SK-N-SH treated with all-trans-retinoic acid at 6 μM for 48 hours (cell line): ENCODE measurements around the gene KHNYN.
"Not testable (repeated sequence)": the region's sequence is repeated elsewhere in the genome, so short reads cannot be mapped to it uniquely, and the experiment has no call there.

Experiments used
- ARNTL ChIP-seq: fragments of 450-650 bp; formaldehyde crosslinking; IDR thresholded peaks from 2 replicates; pipeline ENCODE4 v1.5.0; 2020; ENCODE audit warnings: low read depth, mild to moderate bottlenecking, moderate library complexity, borderline replicate concordance
- BACH2 ChIP-seq: fragments of 250-450 bp; sonication (Bioruptor Pico); IDR thresholded peaks from 2 replicates; pipeline ENCODE4 v1.9.0; 2021; ENCODE audit warnings: mild to moderate bottlenecking, borderline replicate concordance
- PPARA ChIP-seq: fragments of 250-450 bp; sonication (Bioruptor Pico); IDR thresholded peaks from 2 replicates; pipeline ENCODE4 v1.5.0; 2020; ENCODE audit warnings: mild to moderate bottlenecking, borderline replicate concordance
- TOX ChIP-seq: fragments of 250-450 bp; sonication (Bioruptor Pico); IDR thresholded peaks from 2 replicates; pipeline ENCODE4 v1.8.0; 2021; ENCODE audit warnings: mild to moderate bottlenecking, moderate library complexity, borderline replicate concordance
- TSHZ2 ChIP-seq: fragments of 250-450 bp; sonication (Bioruptor Pico); IDR thresholded peaks from 2 replicates; pipeline ENCODE4 v1.5.0; 2020; ENCODE audit warnings: mild to moderate bottlenecking, moderate library complexity
- ZC3H10 ChIP-seq: fragments of 250-450 bp; sonication (Bioruptor Pico); IDR thresholded peaks from 2 replicates; pipeline ENCODE4 v1.5.1; 2021; ENCODE audit warnings: mild to moderate bottlenecking, moderate library complexity
- ZFP30 ChIP-seq: fragments of 450-650 bp; formaldehyde crosslinking; IDR thresholded peaks from 2 replicates; pipeline ENCODE4 v1.5.0; 2022; ENCODE audit warnings: mild to moderate bottlenecking, moderate library complexity

GRCh38 chr14:24479999-24480398 is 50.2 kb downstream of the KHNYN start:
- not testable (repeated sequence) for TF ChIP-seq BACH2 (CRISPR knock-in tag); PPARA (CRISPR knock-in tag); ARNTL; TSHZ2 (CRISPR knock-in tag); ZFP30 (CRISPR knock-in tag); TOX; ZC3H10 (CRISPR knock-in tag)
